Neutrophil (primary cell): ENCODE measurements around the gene DIRAS1.

ENCODE experiments used
- H3K27ac ChIP-seq: fragments of 200-600 bp; sonication (generic); 2 replicates; pipeline ENCODE4 v1.5.1; 2016; ENCODE audit warnings: mild to moderate bottlenecking, moderate library complexity
- H3K27me3 ChIP-seq: fragments of 200-600 bp; sonication (generic); 2 replicates; pipeline ENCODE4 v1.6.0; 2016; ENCODE audit warnings: mild to moderate bottlenecking
- H3K36me3 ChIP-seq: fragments of 200-600 bp; sonication (generic); 2 replicates; pipeline ENCODE4 v1.5.1; 2017
- H3K4me1 ChIP-seq, 2 experiments: fragments of 200-600 bp in 1 of 2; sonication (generic) in 1 of 2; 1 replicate in 1 of 2; 2 replicates in 1 of 2; pipeline versions ENCODE4 v1.5.1 to v1.6.1; 2013 to 2016; ENCODE audit warnings: low read depth in 1 of 2, low read length in 1 of 2, mild to moderate bottlenecking in 1 of 2, moderate library complexity in 1 of 2; ENCODE audit not compliant: control insufficient read depth in 1 of 2, insufficient read depth in 1 of 2
- H3K4me3 ChIP-seq, 2 experiments: fragments of 200-600 bp in 1 of 2; sonication (generic) in 1 of 2; 1 replicate in 1 of 2; 2 replicates in 1 of 2; pipeline ENCODE4 v1.5.1; 2013 to 2016; ENCODE audit warnings: low read depth in 1 of 2, low read length in 1 of 2, mild to moderate bottlenecking in 1 of 2, moderate library complexity in 1 of 2
- H3K9me3 ChIP-seq: fragments of 200-600 bp; sonication (generic); 2 replicates; pipeline ENCODE4 v1.5.1; 2016
- TF ChIP-seq, protein P1 (sequence below): fragments of 200-600 bp; sonication (generic); IDR thresholded peaks from 2 replicates; pipeline ENCODE4 v1.5.1; 2016; ENCODE audit warnings: antibody characterized with exemption

Gene DIRAS1

DNA sequence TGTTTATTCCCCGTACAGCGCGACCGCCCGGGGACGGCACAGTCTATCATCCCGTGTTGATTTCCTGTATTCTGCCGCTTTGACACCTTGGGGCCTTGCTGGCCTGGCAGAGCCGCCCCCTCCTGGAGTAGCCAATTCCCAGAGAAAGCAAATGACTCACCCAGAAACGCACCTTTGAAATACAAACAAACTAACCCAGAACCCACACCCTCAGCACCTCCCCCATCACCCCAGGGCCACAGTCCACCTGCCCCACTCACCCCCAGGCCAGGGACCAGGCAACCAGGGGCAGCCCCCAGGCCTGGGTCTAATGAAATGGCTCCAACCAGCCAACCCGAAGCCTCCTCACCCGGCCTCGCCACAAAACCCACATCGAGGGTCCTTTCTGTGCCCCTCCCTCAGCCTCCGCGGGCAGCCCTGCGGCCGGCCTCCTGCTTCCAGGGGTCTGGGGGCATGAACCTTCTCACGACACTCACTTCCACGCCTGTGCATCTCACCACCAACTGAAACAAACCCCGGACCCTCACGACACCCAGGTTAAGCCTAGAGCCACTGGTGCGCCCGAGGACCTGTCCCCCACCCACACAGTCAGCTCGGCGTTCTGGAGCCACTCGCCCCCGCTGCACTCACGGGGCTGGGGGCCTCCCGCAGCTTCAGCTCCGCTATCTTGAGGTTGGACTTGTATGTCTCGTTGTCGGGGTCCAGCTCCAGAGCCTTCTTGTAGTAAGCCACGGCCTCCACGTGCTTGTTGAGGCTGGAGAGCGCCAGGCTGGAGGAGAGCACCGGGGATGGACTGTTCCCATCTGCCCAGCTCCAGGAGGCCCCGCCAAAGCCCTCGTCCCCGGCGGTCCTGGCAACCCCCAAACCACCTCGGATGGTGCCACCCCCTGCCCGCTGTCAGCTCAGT, 41.0 kb upstream of the DIRAS1 start:
- peaks cover 95% of the 10 kb centered on the region for H3K36me3 ChIP-seq
- no peaks in the 10 kb centered on the region for H3K27me3 ChIP-seq
- H3K27ac ChIP-seq: no peak overlapping the region
- no peak overlapping the region for H3K4me3 ChIP-seq
- TF ChIP-seq, protein P1, sequence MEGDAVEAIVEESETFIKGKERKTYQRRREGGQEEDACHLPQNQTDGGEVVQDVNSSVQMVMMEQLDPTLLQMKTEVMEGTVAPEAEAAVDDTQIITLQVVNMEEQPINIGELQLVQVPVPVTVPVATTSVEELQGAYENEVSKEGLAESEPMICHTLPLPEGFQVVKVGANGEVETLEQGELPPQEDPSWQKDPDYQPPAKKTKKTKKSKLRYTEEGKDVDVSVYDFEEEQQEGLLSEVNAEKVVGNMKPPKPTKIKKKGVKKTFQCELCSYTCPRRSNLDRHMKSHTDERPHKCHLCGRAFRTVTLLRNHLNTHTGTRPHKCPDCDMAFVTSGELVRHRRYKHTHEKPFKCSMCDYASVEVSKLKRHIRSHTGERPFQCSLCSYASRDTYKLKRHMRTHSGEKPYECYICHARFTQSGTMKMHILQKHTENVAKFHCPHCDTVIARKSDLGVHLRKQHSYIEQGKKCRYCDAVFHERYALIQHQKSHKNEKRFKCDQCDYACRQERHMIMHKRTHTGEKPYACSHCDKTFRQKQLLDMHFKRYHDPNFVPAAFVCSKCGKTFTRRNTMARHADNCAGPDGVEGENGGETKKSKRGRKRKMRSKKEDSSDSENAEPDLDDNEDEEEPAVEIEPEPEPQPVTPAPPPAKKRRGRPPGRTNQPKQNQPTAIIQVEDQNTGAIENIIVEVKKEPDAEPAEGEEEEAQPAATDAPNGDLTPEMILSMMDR: no peak
- no peaks in the 10 kb centered on the region for H3K9me3 ChIP-seq
- no peaks in the 10 kb centered on the region for H3K4me1 ChIP-seq

DNA sequence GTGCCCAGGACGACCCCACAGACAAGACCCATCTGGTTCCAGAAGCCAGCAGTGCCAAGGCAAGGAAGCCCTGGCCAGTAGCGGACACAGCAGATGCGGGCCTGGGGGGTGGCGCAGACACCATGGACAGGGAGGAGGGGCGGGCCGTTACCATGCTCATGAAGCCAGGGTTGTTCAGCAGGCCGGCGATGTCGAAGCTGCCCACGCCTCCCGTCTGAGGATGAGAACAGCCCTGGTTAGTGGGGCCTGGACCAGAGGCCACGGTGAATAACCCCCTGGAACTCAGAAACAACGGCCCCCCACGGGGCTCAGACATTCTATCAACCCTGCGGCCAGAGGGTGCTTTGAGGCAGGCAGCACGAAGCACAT, 40.1 kb upstream of the DIRAS1 start:
- H3K4me1 ChIP-seq: no peaks in the 10 kb centered on the region
- H3K9me3 ChIP-seq: no peaks in the 10 kb centered on the region
- H3K27ac ChIP-seq: no peak overlapping the region
- no peaks in the 10 kb centered on the region for H3K27me3 ChIP-seq
- TF ChIP-seq, protein P1: no peak
- peaks cover 95% of the 10 kb centered on the region for H3K36me3 ChIP-seq
- no peak overlapping the region for H3K4me3 ChIP-seq

DNA sequence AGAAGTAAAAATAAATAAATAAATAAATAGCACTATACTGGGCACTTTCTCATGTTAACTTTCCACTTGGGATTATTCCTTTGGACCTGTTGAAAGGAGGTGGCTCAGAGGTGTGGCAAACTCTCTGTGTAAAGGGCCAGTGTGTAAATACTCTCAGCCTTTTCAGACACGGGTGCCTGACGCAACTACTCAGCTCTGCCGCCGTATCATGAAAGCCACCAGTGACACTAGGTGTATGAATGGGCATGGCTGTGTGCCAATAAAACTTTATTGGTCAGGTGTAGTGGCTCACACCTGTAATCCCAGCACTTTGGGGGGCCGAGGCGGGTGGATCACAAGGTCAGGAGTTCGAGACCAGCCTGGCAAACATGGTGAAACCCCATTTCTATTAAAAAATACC, 38.8 kb upstream of the DIRAS1 start:
- no peaks in the 10 kb centered on the region for H3K9me3 ChIP-seq
- H3K4me1 ChIP-seq: no peaks in the 10 kb centered on the region
- H3K27ac ChIP-seq: no peak overlapping the region
- H3K4me3 ChIP-seq: no peak overlapping the region
- H3K27me3 ChIP-seq: no peaks in the 10 kb centered on the region
- TF ChIP-seq, protein P1: no peak
- peaks cover 92% of the 10 kb centered on the region for H3K36me3 ChIP-seq

DNA sequence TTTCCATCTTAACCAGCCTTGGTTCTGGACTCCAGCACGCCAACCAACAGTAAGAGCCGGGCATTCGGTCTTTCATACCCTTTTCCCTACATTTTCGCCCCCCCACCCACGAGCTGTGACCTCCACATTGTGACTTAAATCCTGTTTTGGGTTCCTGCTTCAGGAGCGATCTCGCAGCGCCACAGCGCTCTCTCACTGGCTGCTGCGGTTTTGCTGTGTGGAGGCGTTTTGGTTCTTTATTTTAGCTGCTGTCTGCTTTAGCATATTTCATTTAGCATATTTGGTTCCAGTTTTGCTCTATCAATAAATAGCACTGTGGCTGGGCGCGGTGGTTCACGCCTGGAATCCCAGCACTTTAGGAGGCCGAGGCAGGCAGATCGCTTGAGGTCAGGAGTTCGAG, 38.2 kb upstream of the DIRAS1 start:
- Histone ChIP-seq H3K27ac (no peak overlapping the region), H3K4me3 (no peak overlapping the region), H3K27me3 (no peaks in the 10 kb centered on the region), H3K36me3 (peaks cover 92% of the 10 kb centered on the region), H3K9me3 (no peaks in the 10 kb centered on the region), H3K4me1 (no peaks in the 10 kb centered on the region)
- TF ChIP-seq, protein P1: no peak

DNA sequence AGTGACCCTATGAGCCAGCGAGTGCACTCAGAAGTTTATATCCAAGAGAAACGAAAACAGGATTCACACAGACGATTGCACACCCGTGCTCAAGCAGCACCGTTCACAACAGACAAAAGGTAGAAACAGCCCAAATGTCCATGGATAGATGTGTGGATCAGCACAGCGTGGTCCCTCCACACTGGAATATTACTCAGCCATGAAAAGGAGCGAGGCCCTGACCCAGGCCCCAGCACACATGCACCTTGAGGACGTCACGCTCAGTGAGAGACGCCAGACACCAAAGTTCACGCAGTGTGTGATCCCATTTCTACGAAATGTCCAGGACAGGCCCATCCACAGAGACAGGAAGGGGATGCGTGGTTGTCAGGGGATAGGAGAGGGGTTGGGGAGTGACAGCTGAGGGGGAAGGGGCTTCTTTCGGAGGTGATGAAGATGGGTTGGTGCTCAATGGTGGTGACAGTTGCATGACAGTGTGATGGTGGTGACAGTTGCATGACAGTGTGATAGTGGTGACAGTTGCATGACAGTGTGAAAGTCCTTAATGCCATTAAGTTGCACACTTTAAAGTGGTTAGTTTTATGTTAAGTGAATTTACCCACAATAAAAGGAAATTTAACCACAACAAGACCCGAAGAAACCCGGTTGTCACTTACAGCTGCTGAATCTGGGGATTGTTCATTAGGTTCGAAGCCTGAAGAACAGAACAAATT, 37.6 kb upstream of the DIRAS1 start:
- Histone ChIP-seq H3K27me3 (no peaks in the 10 kb centered on the region), H3K36me3 (peaks cover 92% of the 10 kb centered on the region), H3K27ac (no peak overlapping the region), H3K4me3 (no peak overlapping the region), H3K9me3 (no peaks in the 10 kb centered on the region), H3K4me1 (no peaks in the 10 kb centered on the region)
- TF ChIP-seq, protein P1: no peak
